PC-3 (cell line): Measurements from ENCODE around the gene P2RX2.

Source experiments
- CTCF ChIP-seq: fragments of 300-600 bp; sonication (generic); conservative IDR thresholded peaks from 2 replicates; pipeline ENCODE4 v1.5.1; 2017; ENCODE audit warnings: antibody characterized with exemption, low read depth, mild to moderate bottlenecking, low read length
- EZH2 ChIP-seq: fragments of 300-600 bp; sonication (generic); IDR thresholded peaks from one replicate; pipeline ENCODE4 v1.6.1; 2017; ENCODE audit warnings: antibody characterized with exemption, mild to moderate bottlenecking, low read length; ENCODE audit not compliant: unreplicated experiment

- no peak for TF ChIP-seq CTCF
- TF ChIP-seq EZH2, result no peak
Observed at GRCh38 chr12:132660052-132660451, 41.5 kb downstream of the P2RX2 start.
